ENCODE data around the gene KIFAP3.
"Not testable (repeated sequence)": the region's sequence is repeated elsewhere in the genome, so short reads cannot be mapped to it uniquely, and the experiment has no call there.

Gene KIFAP3

DNA sequence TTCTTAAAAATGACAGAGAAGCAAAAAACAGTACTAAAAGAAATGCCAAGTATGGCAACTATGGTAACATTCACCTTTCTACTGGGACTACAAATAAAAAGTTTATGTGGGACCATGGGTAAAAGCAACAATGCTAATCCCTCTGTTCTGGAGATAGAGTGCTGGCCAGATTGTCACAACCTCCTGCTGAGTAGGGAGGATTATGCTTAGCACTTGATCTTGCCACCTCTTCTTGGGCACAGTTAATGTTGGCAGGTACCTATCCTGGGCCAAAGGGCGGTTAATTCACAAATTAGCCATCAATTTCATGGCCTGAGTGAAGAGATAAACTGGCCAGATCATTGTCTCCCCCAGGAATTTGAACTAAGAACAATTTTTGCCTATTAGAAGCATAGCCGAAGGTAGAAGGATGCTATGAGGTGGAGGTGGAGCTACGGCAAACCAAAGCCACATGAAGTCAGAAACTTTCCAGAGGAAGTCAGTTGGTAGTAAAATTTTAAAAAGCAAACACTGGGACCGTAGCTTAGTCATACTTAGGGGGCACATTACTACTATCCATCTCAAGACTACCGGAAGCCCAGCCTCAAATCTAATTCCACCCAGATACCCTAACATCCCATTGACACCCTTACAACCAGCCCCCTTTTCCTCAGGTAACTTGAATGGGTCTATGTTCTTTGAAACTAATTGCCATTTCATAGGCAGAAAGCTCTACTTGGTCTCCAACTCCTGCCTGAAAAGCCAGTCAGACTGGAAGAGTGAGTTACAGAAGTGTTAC, 183.5 kb downstream of the KIFAP3 start:
- no peak for DNase-seq (ENCODE audit: low spot score)
- no peak for FAIRE-seq

DNA sequence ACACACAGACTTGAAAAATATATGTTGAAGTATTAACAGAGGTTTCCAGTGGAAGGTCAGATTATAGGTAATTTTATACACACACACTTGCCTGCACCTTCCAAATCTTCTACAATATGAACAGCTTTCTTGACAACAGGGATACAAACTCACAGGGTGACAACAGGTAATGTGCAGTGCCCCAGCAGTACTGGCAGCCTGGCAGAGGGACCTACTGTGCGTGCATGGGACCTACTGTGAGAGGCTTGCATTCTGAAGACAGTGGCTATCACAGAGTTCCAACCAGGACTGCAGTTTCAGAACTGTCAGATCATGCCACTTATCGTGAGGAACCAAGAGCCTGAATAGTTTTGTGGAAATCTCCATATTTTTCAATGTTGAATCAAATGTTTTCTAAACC, 184.6 kb downstream of the KIFAP3 start:
- no peak for FAIRE-seq
- DNase-seq (ENCODE audit: low spot score), result no peak

DNA sequence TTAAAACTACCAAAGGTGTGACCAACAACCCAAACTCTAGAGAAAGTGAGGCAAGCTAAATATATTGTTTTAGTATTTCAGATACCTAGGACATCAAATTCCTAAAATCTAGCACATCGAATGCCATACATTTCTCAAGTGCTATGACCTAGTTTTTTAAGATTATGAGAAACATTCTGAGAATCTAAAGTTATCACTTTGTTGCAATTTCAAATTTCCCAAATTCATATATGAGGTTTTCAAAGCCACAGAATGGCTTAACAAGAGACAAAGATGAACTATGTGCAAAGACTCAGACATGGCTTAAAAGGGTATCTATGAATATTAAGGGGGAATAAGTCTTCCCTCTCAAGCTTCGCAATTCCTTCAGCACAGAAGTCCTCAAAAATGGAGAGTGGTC, 187.6 kb downstream of the KIFAP3 start:
- FAIRE-seq, result no peak
- DNase-seq (ENCODE audit: low spot score), result no peak

DNA sequence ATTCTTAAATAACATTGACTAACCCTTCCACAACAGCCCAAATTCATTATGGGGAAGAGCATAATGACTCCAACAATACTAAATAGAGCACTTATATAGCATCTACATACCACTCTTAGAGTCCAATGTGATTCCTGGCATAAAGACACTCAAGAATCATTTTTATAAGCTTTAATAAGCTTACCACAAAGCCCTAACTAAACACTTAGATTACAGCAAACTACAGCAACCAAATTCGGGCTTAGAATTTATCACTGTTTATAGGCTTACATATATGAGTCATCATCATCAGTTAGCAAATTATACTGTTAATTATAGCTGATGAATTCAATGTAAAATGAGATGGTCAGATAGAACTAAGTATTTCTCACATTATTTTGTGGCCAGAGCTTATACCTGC, 188.1 kb downstream of the KIFAP3 start:
- DNase-seq (ENCODE audit: low spot score) (no peak), FAIRE-seq (no peak)

DNA sequence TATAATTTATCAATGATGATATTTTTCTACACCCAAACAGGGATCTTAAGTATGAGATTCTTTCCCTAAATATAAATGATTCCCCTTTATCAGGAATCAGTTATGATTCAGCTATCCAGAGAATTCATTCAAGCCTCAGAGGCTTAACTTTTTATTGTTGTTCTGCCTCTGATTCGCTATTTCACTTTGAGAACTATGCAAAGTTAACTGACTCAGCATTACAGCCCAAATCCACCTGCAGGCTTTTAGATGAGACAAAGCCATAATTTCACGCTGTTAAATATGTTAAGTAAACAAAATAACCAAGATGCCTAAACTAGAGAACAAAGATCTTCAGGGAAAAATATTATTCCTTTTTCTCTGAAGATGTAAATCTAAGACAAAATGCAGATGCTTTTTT, 189.3 kb downstream of the KIFAP3 start:
- DNase-seq (ENCODE audit: low spot score) (no peak), FAIRE-seq (no peak)

DNA sequence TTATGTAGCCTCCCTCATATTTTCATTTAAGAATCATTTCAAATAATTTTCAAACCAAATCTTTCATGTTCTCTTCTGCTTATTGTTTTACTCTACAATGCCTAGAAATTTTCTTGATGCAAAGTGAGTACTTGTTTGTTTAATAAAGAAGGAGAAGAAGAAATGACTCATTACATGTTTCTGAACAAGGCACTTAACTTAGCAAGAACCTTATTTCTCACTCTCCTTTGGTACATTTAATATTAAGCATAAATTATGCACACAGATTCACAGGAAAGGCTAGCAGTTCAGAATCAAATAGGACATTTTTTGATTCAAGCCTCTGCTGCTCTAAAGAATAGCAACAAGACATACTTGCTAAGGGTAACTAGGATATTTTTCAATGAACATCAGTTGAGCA, 189.9 kb downstream of the KIFAP3 start:
- no peak for DNase-seq (ENCODE audit: low spot score)
- no peak for FAIRE-seq

DNA sequence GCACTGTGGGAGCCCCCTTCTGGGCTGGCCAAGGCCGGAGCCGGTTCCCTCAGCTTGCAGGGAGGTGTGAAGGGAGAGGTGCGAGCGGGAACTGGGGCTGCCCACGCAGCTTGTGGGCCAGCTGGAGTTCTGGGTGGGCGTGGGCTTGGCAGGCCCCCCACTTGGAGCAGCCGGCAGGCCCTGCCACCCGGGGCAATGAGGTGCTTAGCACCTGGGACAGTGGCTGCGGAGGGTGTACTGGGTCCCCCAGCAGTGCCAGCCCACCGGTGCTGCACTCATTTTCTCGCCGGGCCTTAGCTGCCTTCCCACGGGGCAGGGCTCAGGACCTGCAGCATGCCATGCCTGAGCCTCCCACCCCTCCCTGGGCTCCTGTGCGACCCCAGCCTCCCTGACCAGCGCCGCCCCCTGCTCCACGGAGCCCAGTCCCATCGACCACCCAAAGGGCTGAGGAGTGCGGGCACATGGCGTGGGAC, 192.4 kb downstream of the KIFAP3 start:
- no peak for DNase-seq (ENCODE audit: low spot score)
- FAIRE-seq, result no peak

DNA sequence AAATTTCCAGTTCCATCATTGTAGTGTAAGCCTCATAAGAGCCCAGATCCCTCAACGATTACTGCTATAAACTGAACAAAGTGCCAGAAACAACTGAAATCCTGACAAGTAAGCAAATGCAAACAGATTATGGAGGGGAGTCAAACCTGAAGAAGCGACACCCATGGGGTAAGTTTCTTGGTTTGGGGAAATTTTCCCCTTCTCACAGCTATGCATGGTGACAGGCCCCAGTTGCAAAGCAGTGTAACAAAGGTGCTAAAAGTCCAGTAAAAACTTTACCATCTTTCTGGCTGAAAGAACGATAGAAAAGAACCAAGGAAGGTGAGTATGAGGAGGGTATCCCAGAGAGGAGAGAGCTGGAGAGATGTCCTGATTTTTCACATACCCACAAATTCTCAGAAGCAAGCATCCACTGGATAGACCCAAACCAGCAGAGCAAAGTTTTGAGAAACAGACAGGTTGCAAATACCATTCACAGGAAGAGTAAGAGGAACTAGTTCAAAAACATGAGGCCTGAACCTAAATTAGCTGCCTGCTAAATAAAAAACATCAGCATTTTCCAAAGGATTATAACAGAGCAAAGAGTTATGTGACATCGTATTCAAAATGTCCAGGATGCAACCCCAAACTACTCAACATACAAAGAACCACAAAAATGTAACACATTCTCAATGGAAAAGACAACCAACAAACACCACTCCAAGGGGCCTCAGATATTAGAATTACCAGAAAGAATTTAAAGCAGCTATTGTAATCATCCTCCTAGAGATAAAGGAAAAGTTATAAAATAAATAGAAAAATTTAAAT, 195.3 kb downstream of the KIFAP3 start:
- DNase-seq (ENCODE audit: low spot score) (no peak), FAIRE-seq (no peak)

DNA sequence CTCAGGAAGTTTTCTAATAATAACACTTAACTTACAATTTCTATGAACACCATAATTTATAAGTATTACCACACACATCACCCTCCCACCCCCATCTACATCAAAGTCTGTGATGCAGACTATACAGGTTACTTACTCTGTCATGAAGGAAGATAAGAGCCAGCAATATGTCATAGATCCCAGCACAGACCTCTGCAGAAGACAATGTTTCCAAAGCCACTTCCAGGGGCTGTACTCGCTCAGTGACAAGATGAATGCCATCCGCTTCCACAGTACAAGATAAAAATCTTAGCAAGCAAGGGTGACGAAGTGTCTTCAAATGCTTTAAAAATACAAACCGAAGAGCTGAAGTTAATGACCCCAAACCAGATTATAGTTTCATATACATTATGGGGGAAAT, 196.0 kb downstream of the KIFAP3 start:
- FAIRE-seq (no peak), DNase-seq (ENCODE audit: low spot score) (no peak)

DNA sequence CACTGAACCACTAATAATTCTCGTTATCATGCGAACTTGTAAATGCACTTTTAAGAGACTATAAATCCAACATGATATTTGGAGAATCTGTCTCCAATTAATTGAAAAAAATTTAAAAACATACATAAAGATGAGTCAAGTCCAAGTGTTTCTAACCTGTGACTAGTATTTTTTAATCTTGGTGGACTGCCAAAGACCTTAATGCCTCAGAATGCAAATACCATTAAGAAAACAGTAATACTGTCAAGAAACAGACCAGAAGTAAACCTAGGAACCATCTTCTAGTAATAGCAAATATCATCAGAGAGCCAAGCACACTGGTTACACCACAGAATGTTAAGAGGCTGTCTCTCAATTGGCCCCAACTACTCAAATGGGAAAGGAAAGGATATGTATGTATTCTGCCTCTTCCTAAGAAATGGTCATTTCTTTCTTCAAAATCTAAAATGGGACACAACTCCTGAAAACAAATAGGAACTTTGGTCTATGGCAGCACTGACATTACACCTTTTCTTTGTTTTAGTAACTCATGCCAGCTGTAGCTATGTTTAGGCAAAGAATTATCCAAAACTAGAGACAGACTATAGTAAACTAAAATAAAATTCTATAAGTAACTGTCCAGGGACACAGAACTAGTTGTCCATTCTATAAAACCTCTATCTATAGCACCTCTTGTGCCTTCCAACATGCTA, 196.5 kb downstream of the KIFAP3 start:
- FAIRE-seq (no peak), DNase-seq (ENCODE audit: low spot score) (no peak)

DNA sequence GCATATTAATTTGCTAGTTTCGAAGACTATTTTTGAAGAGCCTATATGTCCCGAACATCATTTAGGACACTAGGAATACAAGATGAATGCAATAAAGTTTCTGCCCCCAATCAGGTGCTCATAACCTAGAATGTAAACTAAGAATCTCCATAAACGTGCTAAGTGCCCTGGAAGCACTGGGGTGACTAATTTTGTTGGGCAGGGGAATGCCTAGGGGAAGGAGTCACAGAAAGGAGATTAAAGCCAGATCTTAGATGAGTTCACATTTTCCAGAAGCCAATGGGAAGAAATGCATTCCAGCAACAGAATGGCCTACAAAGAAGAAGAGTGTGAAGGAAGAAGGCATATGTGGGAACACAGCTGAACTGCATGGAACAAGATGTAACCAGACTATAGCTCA, 200.3 kb downstream of the KIFAP3 start:
- no peak for FAIRE-seq
- no peak for DNase-seq (ENCODE audit: low spot score)

DNA sequence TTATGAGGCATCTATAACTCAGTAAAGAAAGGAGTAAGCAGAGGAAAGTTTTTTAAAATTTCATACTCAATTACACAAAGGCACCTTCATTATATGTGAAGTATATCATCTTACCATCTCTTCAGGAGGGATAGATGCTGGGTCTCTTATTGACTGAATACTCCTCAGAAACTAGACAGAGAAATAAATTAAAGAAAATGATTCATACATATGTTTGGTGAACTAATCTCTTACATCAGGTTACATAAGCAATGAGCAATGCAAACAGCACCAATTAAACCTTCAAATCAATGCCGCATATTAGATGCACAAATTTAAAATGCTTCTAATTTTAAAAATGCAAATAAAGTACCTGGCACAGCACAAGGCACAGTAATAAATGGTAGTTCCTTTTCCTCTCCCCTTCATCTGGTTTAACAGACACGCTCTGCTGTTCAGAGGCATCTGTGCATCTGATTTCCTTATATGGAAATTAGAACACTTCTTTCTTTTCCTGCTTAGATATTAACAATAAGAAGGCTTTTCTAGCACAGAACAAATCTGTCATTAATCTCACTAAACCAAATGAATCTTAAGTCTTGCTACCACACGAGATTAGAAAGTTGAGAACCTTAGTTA, 200.8 kb downstream of the KIFAP3 start:
- DNase-seq (ENCODE audit: low spot score) (no peak), FAIRE-seq (no peak)

DNA sequence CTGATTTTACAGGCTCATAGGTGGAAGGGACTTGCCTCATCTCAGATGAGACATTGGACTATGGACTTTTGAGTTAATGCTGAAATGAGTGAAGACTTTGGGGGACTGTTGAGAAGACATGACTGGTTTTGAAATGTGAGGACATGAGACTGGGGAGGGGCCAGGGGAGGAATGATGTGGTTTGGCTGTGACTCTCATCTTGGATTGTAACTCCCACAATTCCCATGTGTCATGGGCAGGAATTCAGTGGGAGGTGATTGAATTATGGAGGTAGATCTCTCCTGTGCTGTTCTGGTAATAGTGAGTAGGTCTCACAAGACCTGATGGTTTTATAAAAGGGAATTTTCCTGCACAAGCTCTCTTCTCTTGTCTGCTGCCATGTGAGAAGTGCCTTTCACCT, 201.6 kb downstream of the KIFAP3 start:
- FAIRE-seq, result no peak
- DNase-seq (ENCODE audit: low spot score), result no peak

DNA sequence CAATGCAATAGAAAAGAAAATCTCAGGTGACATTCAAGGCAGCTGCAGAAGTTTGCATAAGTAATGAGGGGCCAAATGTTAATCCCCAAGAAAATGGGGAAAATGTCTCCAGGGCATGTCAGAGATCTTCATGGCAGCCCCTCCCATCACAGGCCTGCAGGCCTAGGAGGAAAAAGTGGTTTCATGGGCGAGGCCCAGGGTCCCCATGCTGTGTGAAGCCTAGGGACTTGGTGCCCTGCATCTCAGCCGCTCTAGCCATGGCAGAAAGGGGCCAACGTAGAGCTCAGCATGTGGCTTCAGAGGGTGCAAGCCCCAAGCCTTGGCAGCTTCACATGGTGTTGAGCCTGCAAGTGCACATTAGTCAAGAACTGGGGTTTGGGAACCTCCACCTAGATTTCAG, 202.5 kb downstream of the KIFAP3 start:
- FAIRE-seq; DNase-seq (ENCODE audit: low spot score): not testable (repeated sequence)
